GM20431 (cell line): Measurements from ENCODE around the gene DIPK1B.
"Not testable (repeated sequence)": the region's sequence is repeated elsewhere in the genome, so short reads cannot be mapped to it uniquely, and the experiment has no call there.

Source experiments
- in situ Hi-C: fragments of 300-500 bp; cut with MseI, MboI; formaldehyde crosslinking; loops from one replicate; pipeline ENCODE4 v1.15.0; 2020; ENCODE audit warnings: low sequenced_read_pairs; ENCODE audit not compliant: unreplicated experiment

The DIPK1B gene

GRCh38 chr9:136696502-136696901 lies 15.9 kb upstream of the DIPK1B start:
- in situ Hi-C loops = no loop called here

GRCh38 chr9:136697146-136697820 lies 15.1 kb upstream of the DIPK1B start:
- in situ Hi-C loops = no loop called here

GRCh38 chr9:136697821-136698526 lies 14.4 kb upstream of the DIPK1B start:
- in situ Hi-C loops = no loop called here

GRCh38 chr9:136698635-136699246 lies 13.6 kb upstream of the DIPK1B start:
- in situ Hi-C loops = no loop called here

- in situ Hi-C loops = no loop called here
These were observed 12.1 kb upstream of the DIPK1B start for GRCh38 chr9:136700304-136700703.

GRCh38 chr9:136700959-136701667 lies 11.3 kb upstream of the DIPK1B start:
- in situ Hi-C loops = no loop called here

GRCh38 chr9:136701668-136702053 lies 10.7 kb upstream of the DIPK1B start:
- in situ Hi-C loops = no loop called here

- in situ Hi-C loops = no loop called here
These were observed 9.0 kb upstream of the DIPK1B start for GRCh38 chr9:136703276-136703860.

GRCh38 chr9:136704741-136705140 lies 7.6 kb upstream of the DIPK1B start:
- in situ Hi-C loops = not testable (repeated sequence)

GRCh38 chr9:136705564-136705963 lies 6.8 kb upstream of the DIPK1B start:
- in situ Hi-C loops = no loop called here

- in situ Hi-C loops = no loop called here
These were observed 5.4 kb upstream of the DIPK1B start for GRCh38 chr9:136707011-136707410.

GRCh38 chr9:136707849-136708517 lies 4.4 kb upstream of the DIPK1B start:
- in situ Hi-C loops = no loop called here

GRCh38 chr9:136709454-136710109 lies 2.8 kb upstream of the DIPK1B start:
- in situ Hi-C loops = no loop called here

- in situ Hi-C loops = no loop called here
These were observed 1.8 kb upstream of the DIPK1B start for GRCh38 chr9:136710543-136710942.

GRCh38 chr9:136711219-136711648 lies 1.1 kb upstream of the DIPK1B start:
- in situ Hi-C loops = not testable (repeated sequence)

- in situ Hi-C loops = no loop called here
These were observed 545 bp downstream of the DIPK1B start for GRCh38 chr9:136712690-136713544.

GRCh38 chr9:136713550-136713949 lies 1.2 kb downstream of the DIPK1B start:
- in situ Hi-C loops = no loop called here

GRCh38 chr9:136714096-136714892 lies 1.9 kb downstream of the DIPK1B start:
- in situ Hi-C loops = no loop called here
